Mucosa of descending colon (tissue), 3 donors: ENCODE data around the gene ZNF697. TPM values are rescaled to one million over a fixed set of nuclear protein-coding genes. Genes with fewer than 3 reads are reported as not detected.

Experiments used
- total RNA-seq, 3 donors: library from RNA; stranded (reverse); fragmentation: NEBNext Ultra II Directional in 2 of 3; extraction: Animal tissue kit (Norgen Biotek cat#: 25700) in 2 of 3; gene quantifications; one replicate each; pipeline versions ENCODE4 v1.2.1 to v1.2.4, GENCODE V29; 2021 to 2023
- donor health status: DM: no; HTN: no; CAD: no; lungs with moderate emphysema.
- donor health status: DM: no; HTN: no; CAD: no.
- donor health status: DM: no; HTN: yes; CAD: no.

The ZNF697 gene
- total RNA-seq, 3 donors from 2014 or later, result 1.8 to 7.8 (median 2.8) TPM

Other genes with a start within 250 kb of the ZNF697 start
- 10 to 100 TPM in 1 of 3 donors, 1 to 10 TPM in 2; 2.3 to 14.7 (median 4.1) TPM for gene HSD3B2, start 233.1 kb downstream of the ZNF697 start, total RNA-seq
- gene HSD3B1, start 141.1 kb downstream of the ZNF697 start, total RNA-seq, result under 1 TPM in 2 of 3 donors, not detected in 1; 0.41 to 0.48 TPM
- gene PHGDH, start 63.7 kb upstream of the ZNF697 start, total RNA-seq, result 10 to 100 TPM in 2 of 3 donors, 1 to 10 TPM in 1; 3.3 to 32.9 (median 13.2) TPM
- 100 to 1,000 TPM; 135 to 592 (median 270) TPM for gene HMGCS2, start 120.6 kb upstream of the ZNF697 start, total RNA-seq
- gene REG4, start 163.2 kb upstream of the ZNF697 start, total RNA-seq, result 10 to 100 TPM in 1 of 3 donors, 1 to 10 TPM in 2; 1.6 to 36.1 (median 9.3) TPM
- not detected for gene ADAM30, start 248.2 kb upstream of the ZNF697 start, total RNA-seq